Activated naive CD4-positive, alpha-beta T cell treated with anti-CD3 and anti-CD28 coated beads for 36 hours (primary cell): ENCODE data around the gene LRFN4. TPM values are rescaled to one million over a fixed set of nuclear protein-coding genes. Genes with fewer than 3 reads are reported as not detected.

Experiments
- CTCF ChIA-PET: fragments of 350-600 bp; sonication (Branson Sonifier 250); formaldehyde crosslinking; loops from one replicate; lab custom pipeline; 2021; ENCODE audit warnings: antibody characterized with exemption; lab: Charles Lee
- DNase-seq: peaks from one replicate; pipeline ENCODE4 v3.0.0-alpha.2; 2020
- H3K27ac Mint-ChIP-seq: one replicate; pipeline ENCODE4 v1.8.0; 2021; ENCODE audit warnings: mild to moderate bottlenecking, mixed read lengths
- H3K27me3 Mint-ChIP-seq: one replicate; pipeline ENCODE4 v1.8.0; 2021; ENCODE audit warnings: low read depth, mixed read lengths
- H3K36me3 Mint-ChIP-seq: one replicate; pipeline ENCODE4 v1.8.0; 2021; ENCODE audit warnings: low read depth, mixed read lengths
- H3K4me1 Mint-ChIP-seq: one replicate; pipeline ENCODE4 v1.8.0; 2021; ENCODE audit warnings: low read depth, mixed read lengths
- H3K4me3 Mint-ChIP-seq: one replicate; pipeline ENCODE4 v1.8.0; 2021; ENCODE audit warnings: mild to moderate bottlenecking, moderate library complexity, mixed read lengths
- H3K9me3 Mint-ChIP-seq: one replicate; pipeline ENCODE4 v1.8.0; 2021; ENCODE audit warnings: mixed read lengths
- intact Hi-C: fragments of 100-400 bp; cut with micrococcal nuclease; formaldehyde crosslinking; loops from one replicate; pipeline ENCODE4 v1.15.1; 2023
- total RNA-seq, 2 experiments: library from RNA; stranded (reverse); gene quantifications; one replicate each; pipeline ENCODE4 v1.2.3, GENCODE V29; 2021

Gene LRFN4
- total RNA-seq, 2 experiments from 2014 or later, result 13.3 to 16.1 TPM

DNA sequence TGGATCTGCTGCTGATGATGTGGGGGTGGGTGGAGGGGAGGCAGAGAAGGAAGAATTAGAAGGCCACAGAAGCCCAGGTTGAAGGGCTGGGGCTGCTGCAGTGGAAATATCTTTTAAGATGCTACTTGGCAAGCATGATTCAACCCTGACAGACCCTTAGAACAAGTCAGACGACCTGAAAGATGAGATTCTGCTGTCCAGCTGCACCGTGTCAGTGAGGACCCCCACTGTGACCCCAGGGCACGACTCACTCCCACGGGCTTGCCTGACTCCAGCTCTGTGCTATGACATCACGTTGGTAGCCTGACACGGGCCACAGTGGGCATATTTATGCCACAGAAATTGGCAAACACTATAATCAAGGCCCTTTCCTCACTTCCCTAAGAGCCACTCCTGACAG, 36.0 kb downstream of the LRFN4 start:
- no peak for DNase-seq
- Mint-ChIP-seq H3K4me3 (no peak overlapping the region), H3K27ac (no peak overlapping the region), H3K9me3 (no peaks in the 10 kb centered on the region), H3K27me3 (no peaks in the 10 kb centered on the region), H3K36me3 (no peaks in the 10 kb centered on the region), H3K4me1 (peaks cover 8% of the 10 kb centered on the region)
- intact Hi-C loops, result loop anchor here (5.0 kb wide), 2 partner anchors 84 to 129 kb away; partner anchors contain the start of genes C11orf86 and SYT12
- CTCF ChIA-PET, result interaction anchor here (1.1 kb wide), 1 partner anchor 9 kb away, joined by 5 read pairs; no protein-coding TSS in a partner anchor

DNA sequence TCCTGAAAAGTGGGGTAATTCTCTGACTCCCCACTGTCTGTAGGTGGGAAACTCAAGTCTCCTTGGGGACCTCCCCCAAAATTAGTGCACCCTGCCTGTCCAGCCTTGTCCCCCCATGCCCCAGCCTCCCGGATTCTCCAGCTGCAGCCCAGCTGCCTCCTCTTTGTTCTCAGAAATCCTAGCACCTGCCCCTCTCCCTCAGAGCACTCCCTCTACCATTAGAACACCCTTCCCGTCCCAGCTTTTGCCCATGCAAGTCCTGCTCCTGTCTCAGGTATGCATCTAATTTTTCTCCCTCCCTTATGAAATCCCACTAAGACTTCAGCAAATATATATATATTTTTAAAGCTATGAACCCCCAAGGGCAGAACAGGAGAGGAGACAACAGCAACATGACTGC, 37.3 kb downstream of the LRFN4 start:
- H3K4me3 Mint-ChIP-seq, result no peak overlapping the region
- H3K27me3 Mint-ChIP-seq, result no peaks in the 10 kb centered on the region
- no peak overlapping the region for H3K27ac Mint-ChIP-seq
- no peaks in the 10 kb centered on the region for H3K9me3 Mint-ChIP-seq
- DNase-seq, result no peak
- H3K4me1 Mint-ChIP-seq, result peaks cover 8% of the 10 kb centered on the region
- intact Hi-C loops, result loop anchor here (5.0 kb wide), 2 partner anchors 83 to 128 kb away; partner anchors contain the start of genes C11orf86 and SYT12
- CTCF ChIA-PET, result interaction anchor here (0.6 to 1.2 kb wide), 2 partner anchors 11 to 67 kb away, joined by 3 read pairs; no protein-coding TSS in a partner anchor
- H3K36me3 Mint-ChIP-seq, result no peaks in the 10 kb centered on the region

DNA sequence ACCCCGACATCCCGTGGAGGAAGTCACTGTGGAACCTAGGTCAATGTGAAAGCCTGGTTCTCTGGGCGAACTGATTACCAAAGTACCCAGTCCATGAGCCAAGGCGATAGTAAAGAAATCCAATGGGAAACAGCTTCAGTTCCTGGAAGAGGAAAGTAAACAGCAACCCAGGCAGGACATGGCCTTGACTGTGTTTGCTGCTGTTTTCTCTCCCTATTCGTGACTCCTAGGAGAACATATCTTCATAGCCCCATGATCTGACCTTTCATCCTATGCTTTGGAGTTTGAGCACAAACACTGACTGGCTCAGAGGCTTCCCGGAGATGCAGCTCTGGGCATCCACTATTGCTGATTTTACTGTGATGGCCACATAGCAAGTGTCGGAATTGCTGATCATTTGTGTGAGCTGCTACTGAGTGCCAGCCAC, 45.1 kb downstream of the LRFN4 start:
- CTCF ChIA-PET, result interaction anchor here (0.6 kb wide), 2 partner anchors 118 to 390 kb away, joined by 3 read pairs; no protein-coding TSS in a partner anchor
- DNase-seq, result no peak
- Mint-ChIP-seq H3K36me3 (no peaks in the 10 kb centered on the region), H3K4me3 (no peak overlapping the region), H3K27ac (no peak overlapping the region), H3K27me3 (no peaks in the 10 kb centered on the region), H3K9me3 (no peaks in the 10 kb centered on the region), H3K4me1 (no peaks in the 10 kb centered on the region)
- intact Hi-C loops, result no loop called here

DNA sequence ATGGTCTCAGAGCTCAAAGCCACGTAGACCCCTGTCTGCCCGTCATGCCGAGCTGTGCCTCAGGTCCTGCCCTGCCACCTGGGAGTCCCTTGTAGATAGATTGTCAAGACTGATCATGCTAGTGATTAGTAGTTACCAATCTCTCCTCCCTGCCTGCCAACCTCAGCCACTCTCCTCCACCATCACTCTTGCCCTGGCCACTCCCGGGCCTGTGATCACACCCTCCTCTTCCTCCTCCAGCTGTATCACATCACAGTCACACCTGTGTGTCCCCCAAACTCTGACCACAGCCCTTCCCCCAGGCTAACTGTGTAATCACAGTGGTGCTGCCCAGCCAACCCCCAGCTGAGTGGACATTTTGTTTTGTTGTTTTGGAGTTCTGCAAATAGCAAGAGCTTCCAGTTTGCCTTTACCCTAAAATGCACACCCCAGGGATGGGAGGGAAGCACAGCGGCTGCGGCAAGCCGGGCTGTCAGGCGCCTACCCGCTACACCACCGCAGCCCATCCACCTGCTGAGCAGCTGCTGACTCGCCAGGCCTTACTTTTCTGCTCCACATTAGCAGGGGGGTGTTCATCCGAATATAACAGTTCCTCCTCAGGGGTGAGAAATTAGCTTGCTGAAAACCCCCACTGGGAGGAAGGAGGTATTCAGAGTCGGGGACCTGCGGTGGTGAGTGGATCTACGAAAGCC, 45.8 kb downstream of the LRFN4 start:
- H3K4me3 Mint-ChIP-seq, result no peak overlapping the region
- H3K9me3 Mint-ChIP-seq, result no peaks in the 10 kb centered on the region
- no peak overlapping the region for H3K27ac Mint-ChIP-seq
- DNase-seq, result no peak
- no peaks in the 10 kb centered on the region for H3K36me3 Mint-ChIP-seq
- no peaks in the 10 kb centered on the region for H3K4me1 Mint-ChIP-seq
- intact Hi-C loops, result no loop called here
- H3K27me3 Mint-ChIP-seq, result no peaks in the 10 kb centered on the region
- CTCF ChIA-PET, result interaction anchor here (0.6 kb wide), 1 partner anchor 389 kb away, joined by 3 read pairs; no protein-coding TSS in a partner anchor

DNA sequence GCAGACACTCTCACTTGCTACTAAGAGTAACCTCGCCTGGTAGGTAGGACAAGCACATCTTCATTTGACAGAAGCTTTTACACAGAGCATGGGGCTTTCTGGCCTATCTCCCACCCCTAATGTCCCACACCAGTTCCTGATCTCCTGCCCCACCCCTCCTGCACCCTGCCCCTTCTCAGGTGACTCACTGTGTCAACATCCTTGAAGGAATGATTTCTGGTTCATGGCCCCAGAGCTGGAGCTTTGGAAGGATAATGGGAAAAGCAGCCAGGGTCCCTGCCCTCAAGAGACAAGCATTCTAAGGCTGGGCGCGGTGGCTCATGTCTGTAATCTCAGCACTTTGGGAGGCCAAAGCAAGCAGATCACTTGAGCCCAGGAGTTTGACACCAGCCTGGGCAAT, 47.2 kb downstream of the LRFN4 start:
- Mint-ChIP-seq H3K36me3 (no peaks in the 10 kb centered on the region), H3K9me3 (no peaks in the 10 kb centered on the region), H3K27ac (no peak overlapping the region), H3K27me3 (no peaks in the 10 kb centered on the region), H3K4me3 (no peak overlapping the region), H3K4me1 (no peaks in the 10 kb centered on the region)
- intact Hi-C loops, result no loop called here
- CTCF ChIA-PET, result no interaction called here
- DNase-seq, result no peak

DNA sequence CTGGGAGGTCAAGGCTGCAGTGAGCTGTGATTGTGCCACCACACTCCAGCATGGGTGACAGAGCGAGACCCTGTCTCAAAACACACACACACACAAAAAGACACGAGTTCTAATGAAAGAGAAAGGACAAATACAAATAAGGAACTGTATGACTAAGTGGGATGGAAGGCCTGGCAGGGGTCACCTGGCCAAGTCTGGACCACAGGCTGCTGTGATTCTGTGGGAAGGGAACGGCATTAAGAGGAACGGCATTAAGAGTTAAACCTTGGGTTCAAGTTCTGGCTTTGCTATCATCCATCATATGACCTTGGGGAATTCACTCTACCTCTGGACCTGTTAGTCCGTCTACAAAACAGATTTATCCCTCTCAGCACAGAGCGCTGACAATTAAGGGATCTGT, 47.7 kb downstream of the LRFN4 start:
- Mint-ChIP-seq H3K27me3 (no peaks in the 10 kb centered on the region), H3K36me3 (no peaks in the 10 kb centered on the region), H3K27ac (no peak overlapping the region), H3K9me3 (no peaks in the 10 kb centered on the region), H3K4me1 (no peaks in the 10 kb centered on the region), H3K4me3 (no peak overlapping the region)
- intact Hi-C loops, result no loop called here
- CTCF ChIA-PET, result no interaction called here
- DNase-seq, result no peak

DNA sequence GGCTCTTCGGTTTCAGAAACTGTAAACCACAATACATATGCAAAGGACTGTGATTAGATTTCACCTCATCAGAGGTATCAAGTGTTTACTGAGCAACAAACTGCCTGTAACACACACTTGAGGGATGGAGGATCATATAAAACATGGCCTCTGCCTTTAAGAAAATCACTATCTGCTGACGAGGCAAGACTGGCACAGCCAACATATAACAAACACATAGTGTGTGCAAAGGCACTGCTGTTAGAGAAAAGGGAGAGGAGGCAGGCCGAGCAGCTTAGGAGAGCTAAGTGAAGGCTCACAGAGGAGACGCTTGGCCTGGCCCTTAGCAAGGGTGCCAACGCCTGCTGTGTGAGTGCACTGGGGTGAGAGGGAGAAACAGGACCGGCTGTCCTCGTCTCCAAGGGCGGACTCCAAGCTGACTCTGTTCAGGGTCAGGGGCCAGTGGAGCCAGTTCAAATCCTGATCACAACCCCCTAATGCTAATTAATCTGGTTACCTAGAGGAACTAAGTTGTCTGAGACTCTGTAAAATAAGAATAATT, 48.2 kb downstream of the LRFN4 start:
- H3K27me3 Mint-ChIP-seq, result no peaks in the 10 kb centered on the region
- no peak overlapping the region for H3K4me3 Mint-ChIP-seq
- no peaks in the 10 kb centered on the region for H3K4me1 Mint-ChIP-seq
- H3K27ac Mint-ChIP-seq, result no peak overlapping the region
- H3K9me3 Mint-ChIP-seq, result no peaks in the 10 kb centered on the region
- CTCF ChIA-PET, result no interaction called here
- DNase-seq, result no peak
- intact Hi-C loops, result no loop called here
- no peaks in the 10 kb centered on the region for H3K36me3 Mint-ChIP-seq

DNA sequence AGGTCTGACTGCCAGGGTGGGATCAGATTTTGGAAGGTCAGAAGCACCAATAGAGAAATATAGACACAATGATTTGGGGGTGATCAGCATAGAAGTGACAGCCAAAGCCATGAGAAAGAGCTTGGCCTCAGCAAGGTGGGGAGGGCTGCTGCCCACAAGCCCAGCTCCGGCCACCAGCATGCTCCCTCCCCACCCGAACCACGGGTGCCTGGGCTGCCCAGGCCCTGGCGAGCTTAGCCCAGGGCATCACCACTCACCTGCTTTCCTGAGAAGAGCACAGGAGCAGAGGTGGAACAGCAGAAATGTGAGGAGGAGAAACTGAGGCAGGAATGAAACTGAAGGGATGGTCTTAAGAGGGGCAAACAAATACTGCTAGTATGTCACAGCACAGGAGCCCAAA, 48.8 kb downstream of the LRFN4 start:
- no peaks in the 10 kb centered on the region for H3K9me3 Mint-ChIP-seq
- no peak for DNase-seq
- no peak overlapping the region for H3K4me3 Mint-ChIP-seq
- no peaks in the 10 kb centered on the region for H3K4me1 Mint-ChIP-seq
- CTCF ChIA-PET, result no interaction called here
- intact Hi-C loops, result no loop called here
- no peaks in the 10 kb centered on the region for H3K36me3 Mint-ChIP-seq
- H3K27ac Mint-ChIP-seq, result no peak overlapping the region
- H3K27me3 Mint-ChIP-seq, result no peaks in the 10 kb centered on the region

DNA sequence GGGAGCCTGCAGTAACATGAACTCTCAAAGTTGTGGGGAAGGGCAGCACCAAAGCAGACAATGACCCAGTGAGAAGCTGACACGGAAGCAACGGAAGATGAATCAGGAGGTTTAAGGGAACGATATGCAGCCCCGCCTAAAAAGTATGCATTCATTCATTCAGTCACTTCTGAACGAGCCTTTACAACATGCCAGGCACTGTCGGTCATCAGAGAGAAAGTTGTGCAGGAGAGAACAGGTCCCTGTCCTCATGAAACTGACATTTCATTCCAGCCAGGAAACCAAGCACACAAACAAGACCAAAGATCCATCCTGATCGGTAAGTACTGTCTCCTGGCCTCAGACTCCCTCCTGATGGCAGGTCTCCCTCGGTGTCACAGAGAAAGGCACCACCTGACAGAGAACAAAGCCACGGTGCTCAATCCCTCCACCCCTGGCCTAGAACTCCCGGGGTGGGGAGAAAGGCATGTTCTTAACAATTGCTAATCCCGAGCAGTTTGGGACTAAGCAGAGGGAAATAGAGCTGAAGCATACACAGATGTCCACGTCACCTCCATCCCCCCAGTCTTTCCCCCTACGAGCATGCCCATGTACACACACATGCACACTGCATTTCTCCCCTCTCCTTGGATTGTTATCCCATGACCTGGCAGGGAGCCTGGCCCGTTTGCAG, 49.3 kb downstream of the LRFN4 start:
- H3K27ac Mint-ChIP-seq, result no peak overlapping the region
- no peaks in the 10 kb centered on the region for H3K4me1 Mint-ChIP-seq
- H3K4me3 Mint-ChIP-seq, result no peak overlapping the region
- no peaks in the 10 kb centered on the region for H3K36me3 Mint-ChIP-seq
- no peaks in the 10 kb centered on the region for H3K9me3 Mint-ChIP-seq
- CTCF ChIA-PET, result no interaction called here
- intact Hi-C loops, result no loop called here
- H3K27me3 Mint-ChIP-seq, result no peaks in the 10 kb centered on the region
- DNase-seq, result no peak

DNA sequence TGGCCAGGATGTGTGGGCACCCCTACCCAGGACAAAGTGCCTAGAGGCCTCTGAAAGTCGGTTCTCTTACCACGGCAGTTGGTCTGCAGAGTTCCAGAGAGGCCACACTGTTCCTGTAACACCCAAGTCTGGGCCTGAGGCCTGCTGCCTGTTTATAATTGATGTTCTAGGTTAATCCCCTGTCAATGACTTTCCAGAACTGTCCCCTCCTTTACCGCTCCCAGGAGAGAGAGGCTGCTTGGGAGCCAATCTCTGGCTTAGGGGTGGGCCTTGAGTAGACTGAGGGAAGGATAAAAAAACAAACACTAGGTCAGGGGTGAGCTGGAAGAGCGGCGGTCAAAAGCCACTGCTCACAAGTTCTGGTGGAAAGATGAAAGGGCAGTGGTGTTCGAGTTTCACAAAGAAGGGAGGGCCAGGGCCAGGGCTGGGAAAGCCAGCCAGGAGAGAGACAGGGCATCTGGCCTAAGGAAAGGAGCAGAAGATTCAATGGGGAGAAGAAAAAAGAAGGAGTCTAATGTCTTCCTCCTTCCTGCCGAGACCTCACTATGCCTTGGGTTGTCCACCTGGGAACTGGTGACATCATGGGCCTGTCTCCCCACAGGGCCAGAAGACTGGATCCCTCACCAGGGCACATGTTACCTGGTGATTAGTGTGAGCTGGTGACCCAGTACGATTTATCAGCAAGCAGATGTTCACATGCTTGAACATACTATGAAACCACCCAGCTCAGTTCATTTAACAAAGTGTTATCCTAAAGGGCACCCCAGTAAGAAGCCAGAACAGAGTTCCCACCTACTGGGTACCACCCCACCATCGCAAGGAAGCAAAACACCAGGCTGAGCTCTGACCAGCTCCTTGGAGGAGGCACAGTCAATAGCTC, 51.1 kb downstream of the LRFN4 start:
- Mint-ChIP-seq H3K27ac (no peak overlapping the region), H3K9me3 (no peaks in the 10 kb centered on the region), H3K4me1 (no peaks in the 10 kb centered on the region), H3K27me3 (no peaks in the 10 kb centered on the region), H3K4me3 (no peak overlapping the region), H3K36me3 (no peaks in the 10 kb centered on the region)
- CTCF ChIA-PET, result no interaction called here
- intact Hi-C loops, result no loop called here
- no peak for DNase-seq

DNA sequence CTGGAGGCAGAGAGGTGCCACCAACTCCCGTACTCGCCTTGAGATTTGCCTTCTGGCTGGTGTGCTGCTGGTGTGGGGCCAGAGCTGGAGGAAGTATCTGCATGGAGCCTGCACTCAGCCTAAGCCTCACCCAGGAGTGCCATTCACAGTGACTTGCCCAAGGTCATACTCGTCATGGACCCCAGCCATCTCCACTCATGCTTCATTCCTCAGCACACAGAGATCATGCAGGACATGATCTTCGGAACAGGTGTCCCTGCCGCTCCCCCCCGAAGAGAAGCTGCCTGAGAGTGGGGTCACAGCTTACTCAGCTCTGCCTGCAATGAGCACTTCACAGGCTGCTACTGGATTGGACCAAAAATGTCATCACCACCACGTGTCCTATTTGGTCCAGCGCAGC, 52.3 kb downstream of the LRFN4 start:
- Mint-ChIP-seq H3K4me3 (no peak overlapping the region), H3K27me3 (no peaks in the 10 kb centered on the region), H3K36me3 (no peaks in the 10 kb centered on the region), H3K4me1 (no peaks in the 10 kb centered on the region), H3K9me3 (no peaks in the 10 kb centered on the region), H3K27ac (no peak overlapping the region)
- DNase-seq, result no peak
- CTCF ChIA-PET, result no interaction called here
- intact Hi-C loops, result no loop called here

DNA sequence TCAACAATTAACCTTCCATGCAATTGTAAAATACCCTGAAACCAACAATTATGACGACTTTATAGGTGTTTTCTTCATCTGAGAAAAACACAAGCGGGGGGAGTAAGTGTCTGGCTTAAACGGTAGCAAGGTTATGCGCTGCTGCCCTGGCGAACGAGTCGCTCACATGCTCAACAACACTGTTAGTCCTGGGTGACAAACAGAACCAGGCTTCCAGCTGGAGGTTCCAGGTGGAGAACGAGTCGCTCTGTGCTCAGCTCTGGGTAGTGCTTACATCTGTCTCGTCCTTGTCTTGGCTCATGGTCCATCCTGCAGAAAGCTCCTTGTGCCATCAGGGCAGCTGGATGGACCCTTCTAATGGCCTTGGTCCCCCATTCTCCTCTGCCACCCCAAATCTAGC, 53.2 kb downstream of the LRFN4 start:
- no peaks in the 10 kb centered on the region for H3K27me3 Mint-ChIP-seq
- H3K9me3 Mint-ChIP-seq, result no peaks in the 10 kb centered on the region
- no peaks in the 10 kb centered on the region for H3K4me1 Mint-ChIP-seq
- no peaks in the 10 kb centered on the region for H3K36me3 Mint-ChIP-seq
- CTCF ChIA-PET, result no interaction called here
- no peak overlapping the region for H3K4me3 Mint-ChIP-seq
- no peak for DNase-seq
- intact Hi-C loops, result no loop called here
- H3K27ac Mint-ChIP-seq, result no peak overlapping the region
